K562 (cell line): ENCODE results near the gene HERC3. TPM values are rescaled to one million over a fixed set of nuclear protein-coding genes. Genes with fewer than 3 reads are reported as not detected.

Source experiments
- BACH1 ChIP-seq: fragments of 200-800 bp; sonication (Bioruptor generic); IDR thresholded peaks from 2 replicates; pipeline ENCODE4 v1.6.1; 2016; ENCODE audit warnings: missing genetic modification characterization, missing compliant biosample characterization
- CBX1 ChIP-seq: sonication (generic); IDR thresholded peaks from 2 replicates; pipeline ENCODE4 v1.6.1; 2016; ENCODE audit warnings: antibody characterized with exemption, low read depth, mild to moderate bottlenecking
- CBX3 ChIP-seq, 2 experiments: IDR thresholded peaks; 1 replicate in 1 of 2; 2 replicates in 1 of 2; pipeline ENCODE4 v1.6.1; 2012; ENCODE audit warnings: inconsistent platforms in 2 of 2, low read length in 2 of 2, borderline replicate concordance in 1 of 2, control low read depth in 1 of 2
- CEBPB ChIP-seq: fragments of 450-650 bp; IDR thresholded peaks from 2 replicates; pipeline ENCODE4 v1.6.1; 2016; ENCODE audit warnings: missing genetic modification characterization, missing compliant biosample characterization
- CXXC5 ChIP-seq: fragments of 250-450 bp; sonication (Bioruptor Pico); IDR thresholded peaks from 2 replicates; pipeline ENCODE4 v1.8.0; 2022; ENCODE audit warnings: inconsistent platforms, mild to moderate bottlenecking, moderate library complexity
- ELF1 ChIP-seq: fragments of 200-800 bp; sonication (Bioruptor generic); IDR thresholded peaks from 2 replicates; pipeline ENCODE4 v1.6.1; 2016; ENCODE audit warnings: missing genetic modification characterization, missing compliant biosample characterization
- ETV6 ChIP-seq, 3 experiments: fragments of 150-350 bp in 1 of 3; sonication (generic) in 1 of 3; formaldehyde crosslinking in 1 of 3; IDR thresholded peaks; 2 replicates each; pipeline versions ENCODE4 v1.6.1 to v1.8.0; 2014 to 2022; ENCODE audit warnings: borderline replicate concordance in 2 of 3, low read depth in 2 of 3, antibody characterized with exemption in 1 of 3, low read length in 1 of 3, mild to moderate bottlenecking in 1 of 3, missing genetic modification reagents in 1 of 3
- HDAC2 ChIP-seq: fragments of 450-650 bp; IDR thresholded peaks from 2 replicates; pipeline ENCODE4 v1.6.1; 2016; ENCODE audit warnings: mild to moderate bottlenecking
- POLR2A ChIP-seq: fragments of 450-650 bp; conservative IDR thresholded peaks from 2 replicates; pipeline ENCODE4 v1.6.1; 2016
- POLR2H ChIP-seq: IDR thresholded peaks from 2 replicates; pipeline ENCODE4 v1.6.1; 2016; ENCODE audit warnings: missing genetic modification characterization, low read depth, mild to moderate bottlenecking, control low read depth, missing compliant biosample characterization, moderate library complexity
- RHOXF2B ChIP-seq: fragments of 250-450 bp; sonication (Bioruptor Pico); conservative IDR thresholded peaks from 2 replicates; pipeline ENCODE4 v1.5.1; 2021
- SETDB1 ChIP-seq: IDR thresholded peaks from one replicate; pipeline ENCODE4 v1.6.1; 2012; ENCODE audit warnings: low read length, control low read depth, inconsistent platforms
- SMARCA4 ChIP-seq: fragments of 450-650 bp; IDR thresholded peaks from 2 replicates; pipeline ENCODE4 v1.6.1; 2016
- SMARCC2 ChIP-seq: fragments of 450-650 bp; IDR thresholded peaks from 2 replicates; pipeline ENCODE4 v1.6.1; 2017; ENCODE audit warnings: antibody characterized with exemption, moderate library complexity, mild to moderate bottlenecking, low read depth
- ZNF224 ChIP-seq: sonication (generic); formaldehyde crosslinking; IDR thresholded peaks from 2 replicates; pipeline ENCODE4 v1.8.0; 2022; ENCODE audit warnings: mild to moderate bottlenecking, missing genetic modification reagents
- ZNF384 ChIP-seq: IDR thresholded peaks from 2 replicates; pipeline ENCODE4 v1.6.1; 2012; ENCODE audit warnings: low read depth, low read length, improper control_type of control experiment
- ZNF436 ChIP-seq: fragments of 250-450, 450-650 bp; sonication (Bioruptor Pico); formaldehyde crosslinking; IDR thresholded peaks from 2 replicates; pipeline ENCODE4 v1.7.0; 2020; ENCODE audit warnings: mild to moderate bottlenecking
- ZNF445 ChIP-seq: fragments of 250-450 bp; sonication (Bioruptor Pico); IDR thresholded peaks from 2 replicates; pipeline ENCODE4 v1.4.0; 2020; ENCODE audit warnings: low read depth, mild to moderate bottlenecking, moderate library complexity
- ZNF766 ChIP-seq: fragments of 200-800 bp; sonication (Bioruptor generic); conservative IDR thresholded peaks from 2 replicates; pipeline ENCODE4 v1.6.1; 2016; ENCODE audit warnings: missing genetic modification characterization, missing compliant biosample characterization
- polyA plus RNA-seq, 8 experiments: library from polyadenylated mRNA; depleted of rRNA in 4 of 8; stranded (reverse) in 5 of 8; unstranded in 3 of 8; fragments of >200 nt; fragmentation: Nextera tagmentation in 2 of 8; fragmentation: Illumina TruSeq in 1 of 8; extraction: Ambion mirVana in 2 of 8; extraction: Trizol in 1 of 8; gene quantifications; 2 replicates each; pipeline versions ENCODE4 v1.2.1 to v1.2.3, GENCODE V29; 2011 to 2014; ENCODE audit warnings: inconsistent platforms in 1 of 8, missing spikeins in 1 of 8
- total RNA-seq, 7 experiments: library from RNA; depleted of rRNA in 6 of 7; stranded (reverse); fragments of >200 nt in 6 of 7; fragmentation: Illumina TruSeq in 2 of 7; extraction: Trizol in 2 of 7; gene quantifications; 2 replicates each; pipeline versions ENCODE4 v1.2.1 to v1.2.3, GENCODE V29; 2011 to 2021; ENCODE audit warnings: low replicate concordance in 1 of 7
- TF ChIP-seq, protein P1 (sequence below): fragments of 250-450 bp; sonication (Bioruptor Pico); IDR thresholded peaks from 2 replicates; pipeline ENCODE4 v1.9.0; 2021; ENCODE audit warnings: mild to moderate bottlenecking, inconsistent platforms
- TF ChIP-seq, protein P2 (sequence below): fragments of 250-450 bp; sonication (Bioruptor Pico); IDR thresholded peaks from 2 replicates; pipeline ENCODE4 v1.8.0; 2022; ENCODE audit warnings: inconsistent platforms, mild to moderate bottlenecking, moderate library complexity, borderline replicate concordance
- TF ChIP-seq, protein P3 (sequence below): fragments of 450-650 bp; IDR thresholded peaks from 2 replicates; pipeline ENCODE4 v1.6.1; 2016; ENCODE audit warnings: low read depth, mild to moderate bottlenecking, moderate library complexity

The HERC3 gene
- total and polyA plus RNA-seq, 9 of the 15 experiments (the other 6 are each of a cell fraction or from before 2014, with no cell fraction given): 1.8 to 13.1 (median 7.6) TPM

DNA sequence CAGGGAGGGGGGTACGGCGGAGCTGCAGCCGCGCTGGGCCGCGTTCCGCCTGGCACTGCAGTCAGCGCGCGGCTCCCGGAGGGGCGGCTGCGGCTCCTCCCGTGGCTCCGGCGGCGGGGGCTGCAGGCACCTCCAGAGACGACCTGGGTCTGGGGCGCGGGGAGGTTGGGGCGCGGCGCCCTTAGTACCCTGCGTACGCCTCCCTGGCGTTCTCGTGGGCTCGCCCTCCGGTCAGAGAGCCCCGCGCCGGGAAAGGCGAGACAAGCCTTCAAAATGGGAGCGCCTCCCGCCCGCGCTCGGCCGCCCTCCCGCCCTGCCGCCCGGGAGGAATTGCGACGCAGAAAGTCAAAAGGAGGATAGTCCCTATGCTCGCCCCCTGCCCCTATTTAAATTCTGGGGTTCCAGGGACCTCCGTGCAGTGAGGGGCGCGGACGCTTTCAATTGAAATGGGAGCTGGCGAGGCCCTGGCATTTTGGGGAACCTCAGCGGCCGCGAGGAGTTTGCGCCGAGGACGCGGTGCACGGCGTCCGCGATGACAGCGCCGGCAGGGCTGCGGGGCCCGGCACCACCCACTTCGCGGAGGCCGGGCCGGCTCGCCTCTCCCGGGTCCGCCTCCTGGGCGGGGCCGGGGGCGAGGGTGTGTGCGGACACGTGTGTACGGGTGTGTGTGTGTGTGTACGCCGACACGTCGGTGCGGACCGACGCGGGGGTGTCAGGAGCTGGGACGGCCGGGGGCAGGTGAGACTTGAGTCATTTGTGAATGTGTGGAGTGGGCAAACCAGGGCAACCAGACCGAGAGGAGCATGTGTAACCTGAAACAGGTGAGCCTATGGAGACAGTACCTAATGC is 544 bp downstream of the HERC3 start (continued):
- no peak for TF ChIP-seq ETV6 (IDR thresholded peaks at IDR 0.05; ENCODE audit: borderline replicate concordance in 1 of 2, low read depth in 2 of 2, low read length in 1 of 2)
- TF ChIP-seq ETV6 (CRISPR knock-in tag; IDR thresholded peaks at IDR 0.05; ENCODE audit: borderline replicate concordance): no peak
- no peak for TF ChIP-seq POLR2H (tag)
- no peak for TF ChIP-seq ZNF766
- peak; percentile 57 for TF ChIP-seq POLR2A
- no peak for TF ChIP-seq SMARCA4
- no peak for TF ChIP-seq BACH1
- TF ChIP-seq, protein P1, sequence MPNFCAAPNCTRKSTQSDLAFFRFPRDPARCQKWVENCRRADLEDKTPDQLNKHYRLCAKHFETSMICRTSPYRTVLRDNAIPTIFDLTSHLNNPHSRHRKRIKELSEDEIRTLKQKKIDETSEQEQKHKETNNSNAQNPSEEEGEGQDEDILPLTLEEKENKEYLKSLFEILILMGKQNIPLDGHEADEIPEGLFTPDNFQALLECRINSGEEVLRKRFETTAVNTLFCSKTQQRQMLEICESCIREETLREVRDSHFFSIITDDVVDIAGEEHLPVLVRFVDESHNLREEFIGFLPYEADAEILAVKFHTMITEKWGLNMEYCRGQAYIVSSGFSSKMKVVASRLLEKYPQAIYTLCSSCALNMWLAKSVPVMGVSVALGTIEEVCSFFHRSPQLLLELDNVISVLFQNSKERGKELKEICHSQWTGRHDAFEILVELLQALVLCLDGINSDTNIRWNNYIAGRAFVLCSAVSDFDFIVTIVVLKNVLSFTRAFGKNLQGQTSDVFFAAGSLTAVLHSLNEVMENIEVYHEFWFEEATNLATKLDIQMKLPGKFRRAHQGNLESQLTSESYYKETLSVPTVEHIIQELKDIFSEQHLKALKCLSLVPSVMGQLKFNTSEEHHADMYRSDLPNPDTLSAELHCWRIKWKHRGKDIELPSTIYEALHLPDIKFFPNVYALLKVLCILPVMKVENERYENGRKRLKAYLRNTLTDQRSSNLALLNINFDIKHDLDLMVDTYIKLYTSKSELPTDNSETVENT (CRISPR knock-in tag): no peak
- TF ChIP-seq ELF1 (tag): peak; percentile 46; the same call in 1 of the 2 replicates
- TF ChIP-seq CXXC5: peak; percentile 74
- TF ChIP-seq ZNF436: no peak
- TF ChIP-seq ZNF445 (CRISPR knock-in tag): no peak
- peak; percentile 53; the same call in 1 of the 2 replicates for TF ChIP-seq HDAC2
- TF ChIP-seq SETDB1: no peak
- no peak for TF ChIP-seq CEBPB (tag)
- no peak for TF ChIP-seq CBX3 (IDR thresholded peaks at IDR 0.05; ENCODE audit: borderline replicate concordance in 1 of 2, low read length in 2 of 2)
- 0 out of 2 replicates have a peak, but pooled peaks have one; percentile 18 for TF ChIP-seq CBX1
- TF ChIP-seq SMARCC2: no peak
- TF ChIP-seq, protein P2, sequence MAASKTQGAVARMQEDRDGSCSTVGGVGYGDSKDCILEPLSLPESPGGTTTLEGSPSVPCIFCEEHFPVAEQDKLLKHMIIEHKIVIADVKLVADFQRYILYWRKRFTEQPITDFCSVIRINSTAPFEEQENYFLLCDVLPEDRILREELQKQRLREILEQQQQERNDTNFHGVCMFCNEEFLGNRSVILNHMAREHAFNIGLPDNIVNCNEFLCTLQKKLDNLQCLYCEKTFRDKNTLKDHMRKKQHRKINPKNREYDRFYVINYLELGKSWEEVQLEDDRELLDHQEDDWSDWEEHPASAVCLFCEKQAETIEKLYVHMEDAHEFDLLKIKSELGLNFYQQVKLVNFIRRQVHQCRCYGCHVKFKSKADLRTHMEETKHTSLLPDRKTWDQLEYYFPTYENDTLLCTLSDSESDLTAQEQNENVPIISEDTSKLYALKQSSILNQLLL (CRISPR knock-in tag): no peak
- TF ChIP-seq ZNF384: no peak
- no peak for TF ChIP-seq RHOXF2B
- TF ChIP-seq ZNF224: no peak
- TF ChIP-seq, protein P3, sequence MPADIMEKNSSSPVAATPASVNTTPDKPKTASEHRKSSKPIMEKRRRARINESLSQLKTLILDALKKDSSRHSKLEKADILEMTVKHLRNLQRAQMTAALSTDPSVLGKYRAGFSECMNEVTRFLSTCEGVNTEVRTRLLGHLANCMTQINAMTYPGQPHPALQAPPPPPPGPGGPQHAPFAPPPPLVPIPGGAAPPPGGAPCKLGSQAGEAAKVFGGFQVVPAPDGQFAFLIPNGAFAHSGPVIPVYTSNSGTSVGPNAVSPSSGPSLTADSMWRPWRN: no peak
